ENCODE measurements around the gene FOXO1. TPM values are rescaled to one million over a fixed set of nuclear protein-coding genes. Genes with fewer than 3 reads are reported as not detected.

Gene FOXO1
- total RNA-seq, 1 experiment from 2014 or later: 37.7 TPM

DNA sequence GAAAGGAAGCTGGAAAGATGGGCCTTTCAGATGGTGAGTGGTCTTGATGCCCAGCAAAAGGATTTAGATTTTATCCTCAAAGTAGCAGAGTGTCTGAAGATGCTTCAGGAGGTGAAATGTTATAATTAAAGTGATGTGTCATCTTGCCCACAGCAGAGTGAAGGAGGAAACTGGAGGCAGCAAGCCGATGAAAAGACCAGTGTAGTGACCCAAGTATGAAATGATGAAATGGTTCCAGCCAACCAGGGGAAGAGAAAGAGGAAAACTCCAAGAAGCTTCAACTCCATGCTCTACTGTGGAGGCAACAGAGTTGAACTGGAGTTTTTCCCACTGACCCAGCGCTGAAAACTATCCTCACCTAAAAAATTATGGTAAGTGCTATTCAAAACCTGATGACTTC is 66.7 kb downstream of the FOXO1 start:
- Mint-ChIP-seq H3K4me3 (ENCODE audit: unreplicated experiment) (no peak overlapping the region), H3K36me3 (ENCODE audit: insufficient read depth, unreplicated experiment) (peaks cover 88% of the 10 kb centered on the region), H3K27me3 (ENCODE audit: insufficient read depth, unreplicated experiment) (no peaks in the 10 kb centered on the region), H3K27ac (ENCODE audit: low read depth, unreplicated experiment) (no peak overlapping the region), H3K9me3 (ENCODE audit: unreplicated experiment) (no peaks in the 10 kb centered on the region), H3K4me1 (ENCODE audit: insufficient read depth, unreplicated experiment) (peaks cover 54% of the 10 kb centered on the region)
- CTCF ChIA-PET: interaction anchor here (1.4 kb wide), 1 partner anchor 13 kb away, joined by 3 read pairs; no protein-coding TSS in a partner anchor
- no TSS peak for BruUV-seq (replicated peaks)
- intact Hi-C loops (cut with micrococcal nuclease): loop anchor here (10.0 kb wide), 1 partner anchor 535 kb away; no protein-coding TSS in a partner anchor
- POLR2A ChIA-PET: interaction anchor here (0.6 to 1.3 kb wide), 2 partner anchors 12 to 864 kb away, joined by 3 read pairs; no protein-coding TSS in a partner anchor
- TF ChIP-seq, protein P1, sequence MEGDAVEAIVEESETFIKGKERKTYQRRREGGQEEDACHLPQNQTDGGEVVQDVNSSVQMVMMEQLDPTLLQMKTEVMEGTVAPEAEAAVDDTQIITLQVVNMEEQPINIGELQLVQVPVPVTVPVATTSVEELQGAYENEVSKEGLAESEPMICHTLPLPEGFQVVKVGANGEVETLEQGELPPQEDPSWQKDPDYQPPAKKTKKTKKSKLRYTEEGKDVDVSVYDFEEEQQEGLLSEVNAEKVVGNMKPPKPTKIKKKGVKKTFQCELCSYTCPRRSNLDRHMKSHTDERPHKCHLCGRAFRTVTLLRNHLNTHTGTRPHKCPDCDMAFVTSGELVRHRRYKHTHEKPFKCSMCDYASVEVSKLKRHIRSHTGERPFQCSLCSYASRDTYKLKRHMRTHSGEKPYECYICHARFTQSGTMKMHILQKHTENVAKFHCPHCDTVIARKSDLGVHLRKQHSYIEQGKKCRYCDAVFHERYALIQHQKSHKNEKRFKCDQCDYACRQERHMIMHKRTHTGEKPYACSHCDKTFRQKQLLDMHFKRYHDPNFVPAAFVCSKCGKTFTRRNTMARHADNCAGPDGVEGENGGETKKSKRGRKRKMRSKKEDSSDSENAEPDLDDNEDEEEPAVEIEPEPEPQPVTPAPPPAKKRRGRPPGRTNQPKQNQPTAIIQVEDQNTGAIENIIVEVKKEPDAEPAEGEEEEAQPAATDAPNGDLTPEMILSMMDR (IDR thresholded peaks at IDR 0.05; ENCODE audit: unreplicated experiment): no peak
- no peak for DNase-seq (ENCODE audit: unreplicated experiment)

DNA sequence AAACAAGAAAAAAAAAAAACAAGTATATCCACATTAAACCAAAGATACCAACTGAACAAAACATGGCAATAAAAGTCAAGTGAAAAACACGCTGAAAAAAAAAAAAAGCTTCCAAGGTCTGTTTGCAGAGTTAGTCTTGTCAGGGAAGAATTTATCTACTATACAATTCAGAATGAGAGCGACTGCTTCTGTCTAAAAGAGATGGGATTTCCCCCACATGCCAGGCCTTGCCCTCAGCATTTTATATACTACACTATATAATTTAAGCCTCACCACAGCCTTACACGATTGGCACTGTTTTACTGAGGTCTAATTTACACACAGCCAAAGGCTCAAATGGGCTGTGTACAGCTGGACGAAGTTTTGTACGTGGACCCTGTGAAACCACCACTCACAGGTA is 67.3 kb downstream of the FOXO1 start:
- CTCF ChIA-PET: interaction anchor here (0.6 kb wide), 1 partner anchor 176 kb away, joined by 3 read pairs; no protein-coding TSS in a partner anchor
- intact Hi-C loops (cut with micrococcal nuclease): loop anchor here (10.0 kb wide), 1 partner anchor 534 kb away; no protein-coding TSS in a partner anchor
- H3K27ac Mint-ChIP-seq (ENCODE audit: low read depth, unreplicated experiment): no peak overlapping the region
- no peak overlapping the region for H3K4me3 Mint-ChIP-seq (ENCODE audit: unreplicated experiment)
- TF ChIP-seq, protein P1 (IDR thresholded peaks at IDR 0.05; ENCODE audit: unreplicated experiment): no peak
- DNase-seq (ENCODE audit: unreplicated experiment): no peak
- peaks cover 56% of the 10 kb centered on the region for H3K4me1 Mint-ChIP-seq (ENCODE audit: insufficient read depth, unreplicated experiment)
- BruUV-seq (replicated peaks): no TSS peak
- POLR2A ChIA-PET: interaction anchor here (0.7 to 0.9 kb wide), 3 partner anchors 8 to 10 kb away, joined by 3 to 5 read pairs (median 4); no protein-coding TSS in a partner anchor
- H3K9me3 Mint-ChIP-seq (ENCODE audit: unreplicated experiment): no peaks in the 10 kb centered on the region
- H3K36me3 Mint-ChIP-seq (ENCODE audit: insufficient read depth, unreplicated experiment): peaks cover 90% of the 10 kb centered on the region
- no peaks in the 10 kb centered on the region for H3K27me3 Mint-ChIP-seq (ENCODE audit: insufficient read depth, unreplicated experiment)

DNA sequence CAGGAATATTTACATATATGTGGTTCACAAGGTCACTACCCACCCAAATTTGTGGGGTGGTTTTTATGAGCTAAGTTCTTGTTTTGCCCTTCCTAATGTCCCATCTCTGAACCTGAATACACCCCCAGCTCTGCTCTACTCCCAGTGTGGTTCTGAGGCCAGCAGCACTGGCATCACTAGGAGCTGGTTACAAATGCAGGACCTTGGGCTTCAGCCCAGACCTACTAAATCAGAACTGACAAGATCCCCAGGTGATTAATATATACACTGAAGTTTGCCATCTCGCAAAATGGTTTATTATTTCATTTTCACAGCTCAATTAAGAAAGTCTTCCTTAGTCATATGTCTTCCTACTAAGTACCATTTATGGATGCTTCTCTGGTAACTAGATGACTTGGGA is 67.9 kb downstream of the FOXO1 start:
- no TSS peak for BruUV-seq (replicated peaks)
- H3K27me3 Mint-ChIP-seq (ENCODE audit: insufficient read depth, unreplicated experiment): no peaks in the 10 kb centered on the region
- DNase-seq (ENCODE audit: unreplicated experiment): no peak
- intact Hi-C loops (cut with micrococcal nuclease): loop anchor here (10.0 kb wide), 1 partner anchor 534 kb away; no protein-coding TSS in a partner anchor
- H3K4me3 Mint-ChIP-seq (ENCODE audit: unreplicated experiment): no peak overlapping the region
- POLR2A ChIA-PET: interaction anchor here (0.7 to 0.9 kb wide), 3 partner anchors 8 to 10 kb away, joined by 3 to 5 read pairs (median 4); no protein-coding TSS in a partner anchor
- peaks cover 54% of the 10 kb centered on the region for H3K4me1 Mint-ChIP-seq (ENCODE audit: insufficient read depth, unreplicated experiment)
- TF ChIP-seq, protein P1 (IDR thresholded peaks at IDR 0.05; ENCODE audit: unreplicated experiment): no peak
- no peaks in the 10 kb centered on the region for H3K9me3 Mint-ChIP-seq (ENCODE audit: unreplicated experiment)
- CTCF ChIA-PET: no interaction called here
- no peak overlapping the region for H3K27ac Mint-ChIP-seq (ENCODE audit: low read depth, unreplicated experiment)
- H3K36me3 Mint-ChIP-seq (ENCODE audit: insufficient read depth, unreplicated experiment): peaks cover 94% of the 10 kb centered on the region

DNA sequence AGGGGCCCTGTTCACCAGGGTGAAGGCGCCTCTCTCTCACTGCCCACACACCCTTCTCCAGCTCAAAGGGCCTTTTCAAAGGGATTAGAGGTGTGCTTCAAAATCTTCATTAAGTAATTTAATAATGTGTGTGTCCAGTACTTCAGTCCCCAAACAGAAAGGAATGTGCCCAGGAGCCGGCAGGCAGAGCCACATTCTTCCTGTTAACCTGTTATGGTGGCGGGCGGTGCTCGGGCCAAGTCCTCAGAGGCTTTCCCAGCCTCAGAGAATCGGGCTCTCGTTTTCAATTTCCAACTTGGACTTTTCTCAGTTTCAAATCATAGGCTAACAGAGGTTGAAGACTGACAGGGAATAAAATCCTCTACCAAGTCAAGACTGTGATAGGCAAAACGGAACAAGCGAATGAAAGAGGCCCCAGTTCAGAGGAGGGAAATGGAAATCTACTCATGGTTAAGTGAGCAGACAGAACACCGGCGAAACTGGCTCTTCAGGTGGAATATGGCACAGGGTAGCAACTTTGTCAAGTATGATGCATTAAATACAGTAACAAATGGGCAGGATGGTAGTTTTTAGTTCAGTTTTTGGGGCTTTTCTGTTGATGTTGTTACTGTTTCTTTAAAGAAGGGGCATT is 68.6 kb downstream of the FOXO1 start:
- Mint-ChIP-seq H3K27ac (ENCODE audit: low read depth, unreplicated experiment) (peak overlapping the region; percentile 64), H3K4me1 (ENCODE audit: insufficient read depth, unreplicated experiment) (peaks cover 53% of the 10 kb centered on the region), H3K27me3 (ENCODE audit: insufficient read depth, unreplicated experiment) (no peaks in the 10 kb centered on the region), H3K4me3 (ENCODE audit: unreplicated experiment) (no peak overlapping the region), H3K9me3 (ENCODE audit: unreplicated experiment) (no peaks in the 10 kb centered on the region), H3K36me3 (ENCODE audit: insufficient read depth, unreplicated experiment) (peaks cover 94% of the 10 kb centered on the region)
- DNase-seq (ENCODE audit: unreplicated experiment): no peak
- ChIA-PET POLR2A (no interaction called here), CTCF (no interaction called here)
- intact Hi-C loops (cut with micrococcal nuclease): loop anchor here (10.0 kb wide), 1 partner anchor 533 kb away; no protein-coding TSS in a partner anchor
- BruUV-seq (replicated peaks): no TSS peak
- TF ChIP-seq, protein P1 (IDR thresholded peaks at IDR 0.05; ENCODE audit: unreplicated experiment): no peak
